IMR-90 (cell line): ENCODE measurements around the gene GABRE.

Source experiments
- BHLHE40 ChIP-seq: fragments of 150-350 bp; IDR thresholded peaks from 2 replicates; pipeline ENCODE4 v1.6.1; 2016; ENCODE audit warnings: mild to moderate bottlenecking, low read depth, low read length
- CTCF ChIP-seq: conservative IDR thresholded peaks from 2 replicates; pipeline ENCODE4 v1.5.1; 2012; ENCODE audit warnings: mild to moderate bottlenecking, low read depth, low read length, improper control_type of control experiment
- MAFK ChIP-seq: IDR thresholded peaks from 2 replicates; pipeline ENCODE4 v1.6.1; 2012; ENCODE audit warnings: low read depth, low read length, improper control_type of control experiment
- MAZ ChIP-seq: IDR thresholded peaks from 2 replicates; pipeline ENCODE4 v1.6.1; 2012; ENCODE audit warnings: low read depth, mild to moderate bottlenecking, low read length, improper control_type of control experiment, moderate library complexity, borderline replicate concordance
- MXI1 ChIP-seq: IDR thresholded peaks from 2 replicates; pipeline ENCODE4 v1.6.1; 2012; ENCODE audit warnings: low read depth, mild to moderate bottlenecking, low read length, moderate library complexity, borderline replicate concordance
- POLR2A ChIP-seq: IDR thresholded peaks from 2 replicates; pipeline ENCODE4 v1.6.1; 2012; ENCODE audit warnings: mild to moderate bottlenecking, low read depth, low read length

GRCh38 chrX:151920530-151920929, 53.9 kb downstream of the GABRE start:
- no peak for TF ChIP-seq CTCF
- no peak for TF ChIP-seq MXI1
- TF ChIP-seq POLR2A = no peak
- no peak for TF ChIP-seq MAZ
- no peak for TF ChIP-seq BHLHE40
- TF ChIP-seq MAFK = no peak
